Nephron progenitor cell (in vitro differentiated cells): ENCODE data around the gene BPIFB6.

ENCODE experiments used
- DNase-seq: peaks from one replicate; pipeline ENCODE4 v3.0.0; 2021
- H3K27ac Mint-ChIP-seq: 2 replicates; pipeline ENCODE4 v1.8.0; 2021; ENCODE audit warnings: mild to moderate bottlenecking, moderate library complexity, mixed read lengths
- H3K27me3 Mint-ChIP-seq: 2 replicates; pipeline ENCODE4 v1.8.0; 2021; ENCODE audit warnings: mild to moderate bottlenecking, low read depth, mixed read lengths; ENCODE audit not compliant: poor library complexity
- H3K36me3 Mint-ChIP-seq: 2 replicates; pipeline ENCODE4 v1.8.0; 2021; ENCODE audit warnings: low read depth, mixed read lengths
- H3K4me1 Mint-ChIP-seq: 2 replicates; pipeline ENCODE4 v1.8.0; 2021; ENCODE audit warnings: mixed read lengths
- H3K4me3 Mint-ChIP-seq: 2 replicates; pipeline ENCODE4 v1.8.0; 2021; ENCODE audit warnings: mild to moderate bottlenecking, moderate library complexity, mixed read lengths
- H3K9me3 Mint-ChIP-seq: 2 replicates; pipeline ENCODE4 v1.8.0; 2021; ENCODE audit warnings: mild to moderate bottlenecking, moderate library complexity, mixed read lengths
- TF ChIP-seq, protein P1 (sequence below): fragments of 200-600 bp; sonication (generic); IDR thresholded peaks from 2 replicates; pipeline ENCODE4 v1.5.0; 2021; ENCODE audit warnings: antibody characterized with exemption

The BPIFB6 gene

DNA sequence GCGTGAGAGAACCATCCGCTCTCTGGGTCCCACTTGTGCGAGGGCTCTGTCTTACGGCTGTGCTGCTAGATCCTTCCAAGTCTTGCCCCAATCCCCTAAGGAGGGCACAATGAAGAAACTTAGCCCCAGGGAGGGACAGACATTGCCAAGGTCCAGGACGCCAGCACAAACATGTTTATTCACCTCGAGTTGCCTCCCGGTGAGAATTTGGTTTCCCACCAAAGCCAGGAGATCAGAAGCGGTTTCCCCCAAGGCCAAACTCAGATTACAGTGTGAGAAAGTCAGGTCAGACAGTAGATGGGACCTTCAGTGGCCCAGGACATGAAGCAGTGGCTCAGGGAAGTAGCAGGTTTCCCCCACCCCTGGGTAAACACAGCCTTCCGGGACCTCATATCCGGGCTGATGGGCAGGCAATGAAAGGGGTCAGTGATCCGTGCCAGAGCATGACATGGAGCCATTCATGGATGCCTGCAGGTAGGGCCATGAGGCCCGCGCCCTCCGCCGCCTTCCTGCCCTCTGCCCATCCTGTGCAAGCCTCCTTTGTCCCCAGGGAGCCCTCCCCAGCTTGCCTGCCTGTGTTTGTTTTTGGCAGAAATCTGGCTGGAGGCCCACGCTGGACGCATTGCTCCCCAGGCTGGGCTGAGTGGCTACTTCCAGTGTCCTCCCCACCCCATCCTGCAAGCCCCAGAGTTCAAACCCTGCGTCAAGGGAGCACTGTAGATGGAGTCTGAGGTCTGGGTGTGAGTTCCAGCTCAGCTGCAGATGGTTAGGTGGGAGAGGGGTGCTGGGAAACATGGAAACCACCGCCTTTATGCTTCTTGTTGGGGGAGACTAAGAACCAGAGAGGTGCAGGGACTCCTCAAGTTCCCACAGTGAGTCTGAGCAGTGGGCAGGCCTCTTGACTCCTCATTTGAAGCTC is 22.0 kb upstream of the BPIFB6 start:
- peak overlapping the region; percentile 5 for H3K27ac Mint-ChIP-seq
- DNase-seq, result peak; percentile 56
- no peak overlapping the region for H3K4me3 Mint-ChIP-seq
- TF ChIP-seq, protein P1, sequence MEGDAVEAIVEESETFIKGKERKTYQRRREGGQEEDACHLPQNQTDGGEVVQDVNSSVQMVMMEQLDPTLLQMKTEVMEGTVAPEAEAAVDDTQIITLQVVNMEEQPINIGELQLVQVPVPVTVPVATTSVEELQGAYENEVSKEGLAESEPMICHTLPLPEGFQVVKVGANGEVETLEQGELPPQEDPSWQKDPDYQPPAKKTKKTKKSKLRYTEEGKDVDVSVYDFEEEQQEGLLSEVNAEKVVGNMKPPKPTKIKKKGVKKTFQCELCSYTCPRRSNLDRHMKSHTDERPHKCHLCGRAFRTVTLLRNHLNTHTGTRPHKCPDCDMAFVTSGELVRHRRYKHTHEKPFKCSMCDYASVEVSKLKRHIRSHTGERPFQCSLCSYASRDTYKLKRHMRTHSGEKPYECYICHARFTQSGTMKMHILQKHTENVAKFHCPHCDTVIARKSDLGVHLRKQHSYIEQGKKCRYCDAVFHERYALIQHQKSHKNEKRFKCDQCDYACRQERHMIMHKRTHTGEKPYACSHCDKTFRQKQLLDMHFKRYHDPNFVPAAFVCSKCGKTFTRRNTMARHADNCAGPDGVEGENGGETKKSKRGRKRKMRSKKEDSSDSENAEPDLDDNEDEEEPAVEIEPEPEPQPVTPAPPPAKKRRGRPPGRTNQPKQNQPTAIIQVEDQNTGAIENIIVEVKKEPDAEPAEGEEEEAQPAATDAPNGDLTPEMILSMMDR, result no peak
- H3K27me3 Mint-ChIP-seq, result peaks cover 20% of the 10 kb centered on the region
- H3K9me3 Mint-ChIP-seq, result peaks cover 5% of the 10 kb centered on the region
- H3K36me3 Mint-ChIP-seq, result no peaks in the 10 kb centered on the region
- H3K4me1 Mint-ChIP-seq, result peaks cover 25% of the 10 kb centered on the region

DNA sequence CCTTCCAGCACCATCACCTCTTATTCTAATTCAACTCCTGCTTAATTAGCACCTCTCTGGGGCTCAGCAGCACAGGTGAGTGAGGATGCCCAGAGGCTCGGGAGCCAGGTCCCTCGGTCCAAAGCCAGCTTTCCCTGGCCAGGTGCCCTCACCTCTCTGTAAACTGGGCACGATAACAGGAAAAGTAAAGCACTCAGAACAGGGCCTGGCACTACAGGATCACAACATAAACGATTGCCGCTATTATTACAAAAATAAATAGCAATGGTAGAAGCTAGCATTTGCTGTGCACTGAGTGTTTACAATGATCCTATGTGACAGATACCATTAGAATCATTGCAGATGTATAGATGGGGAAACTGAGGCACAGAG is 21.3 kb upstream of the BPIFB6 start:
- H3K4me3 Mint-ChIP-seq, result no peak overlapping the region
- H3K36me3 Mint-ChIP-seq, result no peaks in the 10 kb centered on the region
- TF ChIP-seq, protein P1, result no peak
- peaks cover 32% of the 10 kb centered on the region for H3K4me1 Mint-ChIP-seq
- peaks cover 4% of the 10 kb centered on the region for H3K9me3 Mint-ChIP-seq
- H3K27ac Mint-ChIP-seq, result no peak overlapping the region
- DNase-seq, result no peak
- H3K27me3 Mint-ChIP-seq, result peaks cover 23% of the 10 kb centered on the region

DNA sequence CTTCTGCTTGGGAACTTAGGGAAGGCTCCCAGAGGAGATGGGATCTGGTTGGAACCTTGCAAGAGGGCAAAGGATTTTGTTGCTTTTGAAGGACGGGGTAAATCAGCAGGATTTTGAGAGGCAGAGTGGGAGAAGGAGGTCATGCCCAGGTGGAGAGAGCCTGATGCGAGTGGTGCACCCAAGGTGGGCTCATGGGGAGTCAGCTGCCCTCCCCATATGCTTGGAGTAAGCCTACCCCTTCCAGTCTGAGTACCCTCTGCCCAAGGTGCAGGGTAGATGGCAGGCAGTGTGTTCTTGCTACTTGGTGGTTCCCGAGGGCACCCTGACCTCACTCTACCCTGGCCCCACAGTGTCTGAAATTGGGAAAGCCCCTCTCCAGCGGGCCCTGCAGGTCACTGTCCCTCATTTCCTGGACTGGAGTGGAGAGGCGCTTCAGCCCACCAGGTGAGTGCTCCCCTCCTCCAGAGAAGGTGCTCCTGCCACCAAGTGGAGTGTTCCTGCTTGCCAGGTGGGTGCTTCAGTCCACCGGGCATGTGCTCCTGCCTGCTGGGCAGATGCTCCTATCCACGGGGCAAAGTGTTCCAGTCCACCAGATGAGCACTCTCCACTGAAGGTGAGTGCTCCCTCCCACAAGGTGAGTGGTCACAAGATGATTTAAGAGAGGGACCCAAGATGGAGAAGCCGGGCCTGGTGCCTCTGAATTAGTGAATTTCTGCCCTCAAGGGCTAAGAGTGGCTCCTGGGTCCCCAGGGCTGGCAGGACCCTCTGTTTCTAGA is 20.6 kb upstream of the BPIFB6 start:
- Mint-ChIP-seq H3K27me3 (peaks cover 28% of the 10 kb centered on the region), H3K4me1 (peaks cover 38% of the 10 kb centered on the region), H3K4me3 (no peak overlapping the region), H3K9me3 (no peaks in the 10 kb centered on the region), H3K27ac (no peak overlapping the region), H3K36me3 (no peaks in the 10 kb centered on the region)
- DNase-seq, result no peak
- TF ChIP-seq, protein P1, result no peak

DNA sequence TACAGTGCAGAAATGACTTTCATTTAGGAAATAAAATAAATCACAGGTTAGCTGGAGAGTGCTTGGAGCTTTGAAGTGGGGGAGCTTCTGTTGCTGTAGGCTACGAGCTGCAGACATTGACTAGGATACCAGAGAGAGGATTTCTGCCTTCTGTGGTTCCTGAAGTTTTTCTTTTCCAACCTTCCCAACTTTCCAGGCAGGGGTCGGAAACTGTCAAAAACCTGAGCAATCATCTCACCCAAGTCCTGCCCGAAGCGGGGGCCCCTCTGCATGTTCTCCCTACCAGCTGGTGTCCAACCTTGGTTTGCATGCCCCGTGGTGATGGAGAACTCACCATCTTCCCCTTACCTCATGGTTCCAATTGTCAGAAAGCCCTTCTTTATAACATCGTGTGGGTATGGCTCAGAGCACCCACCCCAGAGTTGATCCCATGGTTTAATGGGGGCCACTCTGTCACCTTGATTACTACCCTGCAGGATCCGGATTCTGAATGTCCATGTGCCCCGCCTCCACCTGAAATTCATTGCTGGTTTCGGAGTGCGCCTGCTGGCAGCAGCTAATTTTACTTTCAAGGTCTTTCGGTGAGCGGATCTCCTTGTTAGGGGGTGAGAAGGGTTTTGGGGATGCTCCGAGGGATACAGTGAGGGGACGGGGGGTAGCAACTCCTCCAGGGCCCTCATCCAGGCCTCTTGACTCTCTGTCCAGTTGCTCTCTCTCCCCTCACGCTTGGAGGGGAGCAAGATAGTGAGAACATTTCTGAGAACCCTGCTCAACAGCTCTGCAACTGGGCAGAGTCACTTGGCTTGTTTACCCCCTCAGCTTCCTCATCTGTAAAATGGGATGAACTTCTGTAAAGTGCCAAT is 18.9 kb upstream of the BPIFB6 start:
- no peak overlapping the region for H3K27ac Mint-ChIP-seq
- peaks cover 38% of the 10 kb centered on the region for H3K4me1 Mint-ChIP-seq
- no peaks in the 10 kb centered on the region for H3K36me3 Mint-ChIP-seq
- H3K4me3 Mint-ChIP-seq, result no peak overlapping the region
- DNase-seq, result no peak
- H3K9me3 Mint-ChIP-seq, result no peaks in the 10 kb centered on the region
- H3K27me3 Mint-ChIP-seq, result peaks cover 37% of the 10 kb centered on the region
- TF ChIP-seq, protein P1, result no peak

DNA sequence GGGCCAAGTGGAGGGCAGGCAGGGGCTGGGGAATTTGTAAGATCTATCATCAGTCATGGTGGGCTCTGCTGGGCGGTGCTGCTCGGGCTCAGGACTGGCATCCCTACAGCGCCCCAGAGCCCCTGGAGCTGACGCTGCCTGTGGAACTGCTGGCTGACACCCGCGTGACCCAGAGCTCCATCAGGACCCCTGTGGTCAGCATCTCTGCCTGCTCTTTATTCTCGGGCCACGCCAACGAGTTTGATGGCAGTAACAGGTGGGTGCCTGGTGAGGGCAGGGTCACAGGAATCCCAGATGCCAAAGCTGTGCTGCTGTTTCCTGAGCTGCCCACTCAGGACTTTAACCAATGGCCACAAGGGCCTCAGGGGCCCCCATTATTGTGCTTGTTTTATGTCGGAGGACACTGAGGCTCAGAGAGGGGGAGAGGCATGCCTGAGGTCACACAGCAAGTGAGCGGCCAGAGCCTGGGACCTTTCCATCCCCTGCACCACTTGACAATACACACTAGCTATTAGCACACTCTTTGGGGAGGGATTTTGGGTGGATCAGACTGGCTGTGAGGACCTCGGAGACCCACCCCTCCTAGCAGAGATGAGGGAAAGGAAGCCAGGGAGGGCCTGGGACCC is 17.6 kb upstream of the BPIFB6 start:
- Mint-ChIP-seq H3K36me3 (no peaks in the 10 kb centered on the region), H3K4me3 (no peak overlapping the region), H3K4me1 (peaks cover 33% of the 10 kb centered on the region), H3K27me3 (peaks cover 39% of the 10 kb centered on the region), H3K27ac (no peak overlapping the region), H3K9me3 (no peaks in the 10 kb centered on the region)
- no peak for DNase-seq
- TF ChIP-seq, protein P1, result no peak
